HG02678 (cell line): ENCODE data around the gene CCDC13.

Experiments used
- ATAC-seq: cut with Tn5 transposase; IDR thresholded peaks from one replicate; pipeline ENCODE4 v1.9.1; 2021; ENCODE audit warnings: mild to moderate bottlenecking, moderate library complexity; ENCODE audit not compliant: unreplicated experiment

The CCDC13 gene

DNA sequence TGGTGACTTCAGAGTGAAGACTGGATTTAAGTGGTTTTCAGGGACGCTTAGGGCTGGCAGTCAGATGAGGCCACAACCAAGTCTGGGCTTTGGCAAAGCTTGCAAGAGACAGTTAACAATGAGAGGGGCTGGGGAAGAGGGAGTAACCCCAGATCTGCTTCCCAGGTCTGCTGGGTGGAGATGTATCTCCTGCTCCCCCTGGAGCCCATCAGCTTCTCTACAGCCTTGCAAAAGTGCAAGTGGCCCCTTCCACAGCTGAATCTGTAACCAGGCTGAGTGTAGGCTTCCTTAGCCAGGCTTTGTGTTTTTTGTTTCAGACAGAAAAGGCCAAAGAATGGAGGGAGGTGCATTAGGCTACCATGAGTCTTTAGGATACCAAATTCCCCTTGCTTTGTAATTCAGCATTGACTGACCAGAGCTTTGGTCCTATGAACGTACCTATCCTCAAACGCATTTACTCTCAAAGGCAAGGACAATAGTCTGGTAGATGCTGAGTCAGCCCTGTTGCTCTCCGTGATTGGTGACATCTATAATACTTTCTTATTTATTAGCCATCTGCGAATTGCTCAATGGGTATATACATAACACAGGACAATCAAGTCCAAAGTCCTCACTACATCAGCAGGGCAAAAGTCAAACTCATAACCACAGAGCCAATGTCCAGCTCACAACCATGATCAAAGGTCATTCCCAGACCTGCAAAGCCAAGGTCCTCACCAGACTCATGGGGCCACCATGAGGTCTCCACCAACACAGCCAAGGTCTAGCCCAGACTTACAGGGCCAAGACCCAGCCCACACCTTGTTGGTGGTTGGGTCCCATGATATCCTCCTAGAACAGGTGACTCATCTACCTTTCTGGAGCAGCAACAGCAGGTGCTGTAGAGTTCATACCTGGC lies 17.1 kb downstream of the CCDC13 start:
- ATAC-seq: no peak

DNA sequence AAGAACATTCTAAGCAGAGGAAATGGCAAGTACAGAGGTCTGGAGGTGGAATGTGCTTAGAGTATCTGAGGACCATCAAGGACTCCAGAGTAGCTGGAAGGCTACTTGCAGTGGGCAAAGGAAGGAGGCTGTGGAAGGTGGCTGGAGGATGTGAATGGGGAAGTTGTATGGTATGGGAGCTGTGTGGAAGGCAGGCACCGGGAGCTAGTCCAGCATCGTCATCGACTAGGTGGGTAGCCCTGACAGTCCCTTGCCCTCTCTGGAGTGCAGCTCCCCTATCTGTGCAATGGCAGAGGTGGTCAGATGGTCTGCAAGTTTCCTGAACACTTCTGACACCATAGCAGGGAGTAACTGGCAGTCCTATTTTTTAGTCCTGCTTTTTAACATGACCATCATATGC lies 19.3 kb downstream of the CCDC13 start:
- no peak for ATAC-seq

GRCh38 chr3:42752961-42753360 lies 20.1 kb downstream of the CCDC13 start:
- no peak for ATAC-seq

GRCh38 chr3:42752441-42752840 lies 20.6 kb downstream of the CCDC13 start:
- no peak for ATAC-seq

- ATAC-seq: no peak
Observed at GRCh38 chr3:42751609-42752008, 21.4 kb downstream of the CCDC13 start.

DNA sequence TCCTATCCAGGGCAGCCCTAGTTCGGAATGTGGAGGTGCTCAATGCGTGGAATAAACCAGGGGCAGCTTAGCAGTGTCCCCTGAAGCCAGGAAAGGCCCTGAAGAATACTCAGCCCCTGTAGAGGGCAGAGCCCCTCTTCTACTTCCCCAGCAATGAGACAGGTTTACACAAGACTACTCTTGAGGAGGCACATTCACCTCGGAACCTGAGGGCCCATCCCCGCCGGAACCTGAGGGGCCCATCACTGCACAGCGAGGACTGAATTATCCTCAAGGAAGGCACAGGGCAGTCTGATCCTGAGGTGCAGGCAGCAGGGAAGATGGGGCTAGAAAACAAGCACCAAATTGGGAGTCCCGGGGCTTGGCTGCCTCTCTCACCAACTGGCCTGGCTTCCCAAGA lies 22.2 kb downstream of the CCDC13 start:
- no peak for ATAC-seq

DNA sequence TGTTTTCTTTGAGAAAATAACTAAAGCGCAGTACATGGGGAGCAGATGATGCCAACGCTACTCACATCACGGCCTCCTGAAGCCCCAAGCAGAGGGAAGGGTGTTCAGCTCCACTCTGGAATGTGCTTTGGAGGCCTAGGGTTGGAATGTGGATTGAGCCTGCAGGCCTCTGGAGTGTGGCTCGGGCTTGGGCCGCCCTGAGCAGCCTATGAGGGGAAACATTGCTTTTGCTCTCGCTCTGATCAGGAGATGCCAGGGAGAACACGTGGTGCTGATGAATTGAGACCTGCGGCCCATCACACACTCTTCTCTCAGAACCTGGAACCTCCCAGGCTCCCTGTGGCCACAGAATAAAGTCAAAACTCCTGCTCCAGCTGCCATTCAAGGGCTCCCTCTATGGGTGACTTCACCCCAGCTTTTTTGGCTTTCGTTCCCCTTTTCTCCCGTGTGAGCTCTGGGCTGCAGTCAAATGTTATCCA lies 23.3 kb downstream of the CCDC13 start:
- no peak for ATAC-seq

GRCh38 chr3:42749025-42749752 lies 23.9 kb downstream of the CCDC13 start:
- no peak for ATAC-seq

GRCh38 chr3:42747581-42747980 lies 25.5 kb downstream of the CCDC13 start:
- ATAC-seq: no peak

GRCh38 chr3:42746455-42747450 lies 26.3 kb downstream of the CCDC13 start:
- no peak for ATAC-seq

DNA sequence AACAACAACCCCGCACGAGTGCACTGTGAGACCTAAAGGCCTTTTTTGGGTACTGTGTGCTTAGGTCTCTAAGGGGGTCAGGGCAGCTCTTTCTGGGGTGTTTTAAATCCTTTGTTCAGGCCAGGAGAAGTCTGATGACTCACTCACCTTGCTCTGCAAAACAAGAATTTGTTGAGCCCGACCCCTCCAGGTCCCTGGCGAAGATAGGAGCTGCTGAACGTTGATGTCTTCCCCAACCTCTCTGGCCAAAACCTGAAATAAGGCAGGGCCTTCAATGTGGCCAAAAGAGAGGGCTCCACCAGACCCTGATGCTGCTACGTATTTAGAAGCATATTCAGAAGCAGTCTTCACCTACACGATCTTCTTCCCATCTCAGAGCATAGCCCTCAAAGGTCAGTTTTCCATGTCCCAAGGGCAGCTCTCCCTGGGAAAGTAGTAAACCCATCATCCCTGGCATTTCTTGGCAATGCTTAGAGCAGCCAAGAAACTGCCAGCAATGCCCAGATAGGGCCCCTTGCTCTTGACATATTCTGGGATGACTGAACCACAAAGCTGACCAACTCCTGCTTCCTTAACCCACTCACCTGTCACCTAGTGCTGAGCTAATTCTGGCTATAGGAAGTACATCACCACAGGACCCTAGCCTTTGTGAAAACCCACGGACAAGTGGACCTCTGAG lies 27.1 kb downstream of the CCDC13 start:
- ATAC-seq: no peak

- ATAC-seq: no peak
Observed at GRCh38 chr3:42745291-42745745, 27.7 kb downstream of the CCDC13 start.

DNA sequence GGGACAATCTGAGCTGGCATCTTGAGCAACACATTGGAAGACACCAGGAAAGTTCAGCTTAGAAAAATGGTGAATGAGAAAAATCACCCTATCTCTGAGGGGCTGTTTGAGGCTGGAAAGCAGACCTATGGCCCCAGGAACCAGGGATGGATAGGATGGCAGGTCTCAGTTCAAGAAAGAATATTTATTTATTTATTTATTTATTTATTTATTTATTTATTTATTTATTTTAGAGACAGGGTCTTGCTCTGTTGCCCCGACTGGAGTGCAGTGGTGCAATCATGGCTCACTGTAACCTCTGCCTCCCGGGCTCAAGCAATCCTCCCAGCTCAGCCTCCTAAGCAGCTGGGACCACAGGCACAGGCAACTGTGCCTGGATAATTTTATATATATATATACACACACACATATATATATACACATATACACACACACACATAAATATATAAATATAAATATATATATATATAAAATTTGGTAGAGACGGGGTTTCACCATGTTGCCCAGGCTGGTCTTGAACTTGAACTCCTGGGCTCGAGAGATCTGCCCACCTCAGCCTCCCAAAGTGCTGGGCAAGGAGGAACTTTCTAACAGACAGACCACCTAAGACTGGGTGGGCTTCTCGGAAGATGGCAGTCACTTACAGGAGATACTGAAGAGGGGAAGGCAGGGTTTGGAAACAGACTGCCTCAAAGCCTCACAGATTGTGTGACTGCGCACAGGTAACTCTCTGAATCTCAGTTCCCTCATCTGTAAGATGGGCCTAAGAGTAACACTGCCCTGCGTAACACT lies 29.7 kb downstream of the CCDC13 start:
- ATAC-seq: no peak

DNA sequence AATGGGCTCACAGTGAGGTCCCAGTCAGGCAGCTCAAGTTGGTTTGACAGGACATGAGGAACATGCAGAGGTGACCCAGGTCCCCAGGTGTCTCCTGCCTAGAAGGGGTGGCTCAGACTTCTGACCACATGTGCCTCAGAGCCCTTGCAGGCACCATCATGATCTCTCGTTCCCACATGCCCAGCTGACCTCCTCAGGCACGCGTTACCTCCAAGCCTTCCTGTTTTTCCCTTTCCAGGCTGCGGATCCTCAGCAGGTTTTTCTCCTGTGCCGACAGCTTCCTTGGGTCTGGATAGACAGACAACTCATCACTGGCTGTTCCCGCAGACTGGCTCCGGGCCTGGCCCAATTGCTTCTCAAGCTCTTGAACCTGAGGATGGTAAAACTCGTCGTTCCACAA lies 30.4 kb downstream of the CCDC13 start:
- ATAC-seq: no peak

DNA sequence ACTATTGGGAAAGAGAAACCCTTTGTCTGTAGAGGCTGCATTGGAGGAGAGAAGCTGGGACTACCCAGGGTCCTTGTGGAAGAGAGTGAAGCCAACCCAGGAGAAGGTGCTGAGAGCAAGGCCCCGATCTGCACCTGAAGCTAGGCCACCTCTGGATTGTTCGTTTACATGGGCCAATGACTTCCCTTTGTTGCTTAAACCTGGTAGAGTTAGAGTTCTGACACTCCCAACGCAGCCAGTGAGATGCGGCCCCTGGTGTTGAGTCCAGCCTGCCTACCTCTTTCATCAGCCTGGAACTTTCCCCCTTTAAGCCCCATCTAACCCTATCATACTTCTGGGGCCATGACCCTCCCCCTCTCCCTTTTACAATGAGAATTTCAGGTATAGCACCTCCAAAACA lies 30.8 kb downstream of the CCDC13 start:
- ATAC-seq: no peak

DNA sequence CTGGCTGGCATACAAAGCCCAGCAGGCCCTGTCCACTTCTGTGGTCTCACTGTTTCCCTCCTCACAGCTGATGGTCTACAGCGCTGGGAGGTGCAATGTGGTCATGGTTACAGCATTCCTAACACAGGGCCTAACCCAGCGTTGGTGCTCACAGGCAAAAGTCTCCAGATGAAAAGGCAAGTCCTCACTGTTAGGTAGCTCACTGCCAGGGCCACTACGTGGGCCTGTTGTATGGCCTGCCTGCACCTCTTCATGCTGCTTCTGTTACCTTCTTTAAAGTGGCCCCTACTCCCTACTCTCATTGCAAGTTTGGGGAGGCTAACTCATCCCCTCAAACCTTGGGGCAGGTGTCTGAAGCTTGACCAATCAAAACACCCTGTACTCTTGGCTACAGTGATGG lies 31.3 kb downstream of the CCDC13 start:
- no peak for ATAC-seq

GRCh38 chr3:42739401-42740158 lies 33.5 kb downstream of the CCDC13 start:
- no peak for ATAC-seq

DNA sequence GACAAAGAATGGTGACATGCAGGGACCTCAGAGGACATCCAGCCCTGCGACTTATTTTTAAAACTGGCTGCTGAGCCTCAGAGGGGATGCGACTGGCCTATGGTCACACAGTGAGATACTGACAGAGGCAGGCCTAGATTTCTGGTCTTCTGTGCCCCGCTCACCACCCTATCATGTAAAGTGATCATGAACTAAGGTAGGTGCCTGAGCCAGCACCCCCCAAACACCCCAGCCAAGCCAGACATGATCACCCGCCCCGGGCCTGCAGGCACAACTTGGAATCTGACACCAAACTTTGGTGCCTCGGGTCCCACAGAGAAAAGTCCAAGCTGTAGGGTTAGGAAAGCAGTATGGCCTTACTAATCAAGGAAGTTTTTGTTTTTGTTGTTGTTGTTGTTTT lies 36.5 kb downstream of the CCDC13 start:
- ATAC-seq: no peak

DNA sequence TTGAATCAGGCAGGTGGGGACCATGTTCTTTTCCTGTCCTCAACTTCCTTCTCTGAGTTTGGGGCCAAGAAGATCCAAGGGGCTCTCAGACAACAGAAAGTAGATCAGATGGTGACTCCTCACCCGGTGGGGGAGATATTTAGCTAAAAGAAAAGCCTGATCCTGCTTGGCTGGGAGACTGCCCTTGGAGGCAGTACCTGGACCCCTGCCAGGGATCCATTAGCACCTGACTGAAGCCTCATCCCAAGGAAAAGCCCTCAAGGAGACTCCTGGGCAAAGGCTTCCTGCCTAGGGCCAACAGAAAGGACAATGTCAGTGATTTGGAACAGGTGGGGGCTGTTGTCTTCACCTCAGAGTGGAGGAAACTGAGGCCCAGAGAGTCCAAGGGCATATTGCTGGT lies 37.0 kb downstream of the CCDC13 start:
- no peak for ATAC-seq
